Activated CD4-positive, CD25-positive, alpha-beta regulatory T cell treated with anti-CD3 and anti-CD28 coated beads, Interleukin-2, amount 50 U/mL, for 72 hours (primary cell): ENCODE data around the gene PRKG1.
"Not testable (repeated sequence)": the region's sequence is repeated elsewhere in the genome, so short reads cannot be mapped to it uniquely, and the experiment has no call there.

Experiments
- DNase-seq: peaks from one replicate; pipeline ENCODE4 v3.0.0; 2021

The PRKG1 gene

GRCh38 chr10:51178634-51179033 lies 104.3 kb downstream of the PRKG1 start:
- no peak for DNase-seq

- no peak for DNase-seq
Observed at GRCh38 chr10:51180141-51180540, 105.9 kb downstream of the PRKG1 start.

GRCh38 chr10:51183783-51184182 lies 109.5 kb downstream of the PRKG1 start:
- no peak for DNase-seq

GRCh38 chr10:51186361-51186760 lies 112.1 kb downstream of the PRKG1 start:
- DNase-seq: no peak

GRCh38 chr10:51188008-51188407 lies 113.7 kb downstream of the PRKG1 start:
- DNase-seq: no peak

GRCh38 chr10:51188866-51189265 lies 114.6 kb downstream of the PRKG1 start:
- DNase-seq: no peak

GRCh38 chr10:51196508-51197175 lies 122.4 kb downstream of the PRKG1 start:
- DNase-seq: no peak

- DNase-seq: no peak
Observed at GRCh38 chr10:51198170-51198569, 123.9 kb downstream of the PRKG1 start.

- DNase-seq: no peak
Observed at GRCh38 chr10:51201947-51202346, 127.7 kb downstream of the PRKG1 start.

- DNase-seq: no peak
Observed at GRCh38 chr10:51203359-51203758, 129.1 kb downstream of the PRKG1 start.

GRCh38 chr10:51204066-51204465 lies 129.8 kb downstream of the PRKG1 start:
- DNase-seq: no peak

GRCh38 chr10:51204701-51205100 lies 130.4 kb downstream of the PRKG1 start:
- DNase-seq: no peak

GRCh38 chr10:51206500-51206899 lies 132.2 kb downstream of the PRKG1 start:
- no peak for DNase-seq

GRCh38 chr10:51212937-51213336 lies 138.7 kb downstream of the PRKG1 start:
- DNase-seq: not testable (repeated sequence)

- DNase-seq: no peak
Observed at GRCh38 chr10:51214207-51215196, 140.2 kb downstream of the PRKG1 start.

- no peak for DNase-seq
Observed at GRCh38 chr10:51215951-51216834, 141.9 kb downstream of the PRKG1 start.

GRCh38 chr10:51217505-51217904 lies 143.2 kb downstream of the PRKG1 start:
- no peak for DNase-seq

- no peak for DNase-seq
Observed at GRCh38 chr10:51224671-51225161, 150.4 kb downstream of the PRKG1 start.

GRCh38 chr10:51227897-51228713 lies 153.8 kb downstream of the PRKG1 start:
- DNase-seq: no peak

- no peak for DNase-seq
Observed at GRCh38 chr10:51228714-51229100, 154.4 kb downstream of the PRKG1 start.

- DNase-seq: no peak
Observed at GRCh38 chr10:51230887-51231585, 156.7 kb downstream of the PRKG1 start.
